ENCODE results near the gene FGF10.

Gene FGF10

DNA sequence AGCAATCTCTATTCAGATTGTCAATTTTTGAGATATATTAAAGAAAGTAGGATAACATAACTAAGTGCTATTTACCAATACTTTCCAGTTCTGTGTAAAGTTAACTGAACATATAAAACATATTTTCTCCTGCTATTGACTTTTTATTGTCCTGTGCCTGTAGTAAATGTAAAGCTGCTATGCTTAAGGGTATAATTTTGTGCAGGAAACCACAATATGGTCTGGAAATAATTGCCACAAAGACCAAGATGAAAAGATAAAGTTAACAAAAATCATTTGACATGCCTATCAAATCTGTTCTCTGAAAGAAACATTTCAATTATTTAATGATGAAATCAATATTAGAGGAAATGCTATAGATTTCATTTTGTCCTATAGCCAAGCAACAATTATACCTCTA lies 121.3 kb downstream of the FGF10 start:
- no peak for DNase-seq (ENCODE audit: low read depth)
- TF ChIP-seq, protein P1, sequence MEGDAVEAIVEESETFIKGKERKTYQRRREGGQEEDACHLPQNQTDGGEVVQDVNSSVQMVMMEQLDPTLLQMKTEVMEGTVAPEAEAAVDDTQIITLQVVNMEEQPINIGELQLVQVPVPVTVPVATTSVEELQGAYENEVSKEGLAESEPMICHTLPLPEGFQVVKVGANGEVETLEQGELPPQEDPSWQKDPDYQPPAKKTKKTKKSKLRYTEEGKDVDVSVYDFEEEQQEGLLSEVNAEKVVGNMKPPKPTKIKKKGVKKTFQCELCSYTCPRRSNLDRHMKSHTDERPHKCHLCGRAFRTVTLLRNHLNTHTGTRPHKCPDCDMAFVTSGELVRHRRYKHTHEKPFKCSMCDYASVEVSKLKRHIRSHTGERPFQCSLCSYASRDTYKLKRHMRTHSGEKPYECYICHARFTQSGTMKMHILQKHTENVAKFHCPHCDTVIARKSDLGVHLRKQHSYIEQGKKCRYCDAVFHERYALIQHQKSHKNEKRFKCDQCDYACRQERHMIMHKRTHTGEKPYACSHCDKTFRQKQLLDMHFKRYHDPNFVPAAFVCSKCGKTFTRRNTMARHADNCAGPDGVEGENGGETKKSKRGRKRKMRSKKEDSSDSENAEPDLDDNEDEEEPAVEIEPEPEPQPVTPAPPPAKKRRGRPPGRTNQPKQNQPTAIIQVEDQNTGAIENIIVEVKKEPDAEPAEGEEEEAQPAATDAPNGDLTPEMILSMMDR (conservative IDR thresholded peaks at IDR 0.05; ENCODE audit: low read depth, low read length), result no peak
- no peak overlapping the region for H3K4me3 ChIP-seq (ENCODE audit: low read length)

DNA sequence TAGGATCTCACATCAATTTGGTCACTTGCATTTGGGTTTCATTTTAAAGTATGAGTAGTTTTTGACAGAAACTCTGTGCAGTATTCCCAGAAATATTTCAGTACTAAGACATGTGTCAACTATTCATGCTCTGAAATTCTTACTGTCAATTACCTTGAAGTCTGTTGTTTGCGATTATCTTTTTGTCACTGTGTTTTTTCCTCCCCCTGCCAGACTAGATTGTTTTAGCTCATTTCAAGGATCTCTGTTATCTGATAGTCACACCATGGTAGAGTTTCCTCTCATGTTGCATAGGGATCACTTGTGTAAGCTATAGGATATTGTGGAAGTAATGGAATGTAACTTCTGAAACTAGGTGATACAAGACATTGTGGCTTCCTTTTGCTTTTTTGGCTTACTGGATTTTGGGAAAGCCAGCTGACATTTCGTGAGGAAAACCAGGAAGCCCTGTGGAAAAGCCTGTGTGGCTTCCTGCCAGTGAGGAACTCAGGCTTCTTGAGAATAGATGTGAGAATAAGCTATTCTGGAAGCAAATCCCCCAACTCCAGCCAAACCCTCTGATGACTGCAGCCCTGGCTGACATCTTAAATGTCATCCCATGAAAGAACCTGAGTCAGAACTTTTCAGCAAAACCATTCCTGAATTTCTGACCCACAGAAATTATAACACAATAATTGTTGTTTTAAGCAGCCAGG lies 122.2 kb downstream of the FGF10 start:
- DNase-seq (ENCODE audit: low read depth), result no peak
- no peak overlapping the region for H3K4me3 ChIP-seq (ENCODE audit: low read length)
- TF ChIP-seq, protein P1 (conservative IDR thresholded peaks at IDR 0.05; ENCODE audit: low read depth, low read length), result no peak

DNA sequence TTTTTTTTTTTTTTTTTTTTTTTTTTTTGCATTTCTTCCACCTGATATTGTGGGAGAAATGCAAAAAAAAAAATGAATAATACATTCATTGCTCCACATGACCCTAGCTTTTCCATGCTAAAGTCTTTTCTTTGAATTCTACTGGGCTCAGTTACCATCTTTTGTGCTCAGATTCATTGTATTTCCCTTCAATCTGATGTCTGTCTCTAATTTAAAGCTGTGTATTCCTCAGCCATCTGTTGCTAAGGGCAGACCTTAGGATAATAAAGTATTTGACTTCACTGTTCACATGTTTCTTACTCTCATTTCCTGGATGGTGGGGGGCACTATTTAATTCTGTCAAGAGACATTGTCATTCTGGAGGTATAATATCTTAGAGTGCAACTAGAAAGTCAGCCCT lies 123.5 kb downstream of the FGF10 start:
- TF ChIP-seq, protein P1 (conservative IDR thresholded peaks at IDR 0.05; ENCODE audit: low read depth, low read length), result no peak
- H3K4me3 ChIP-seq (ENCODE audit: low read length), result no peak overlapping the region
- no peak for DNase-seq (ENCODE audit: low read depth)

DNA sequence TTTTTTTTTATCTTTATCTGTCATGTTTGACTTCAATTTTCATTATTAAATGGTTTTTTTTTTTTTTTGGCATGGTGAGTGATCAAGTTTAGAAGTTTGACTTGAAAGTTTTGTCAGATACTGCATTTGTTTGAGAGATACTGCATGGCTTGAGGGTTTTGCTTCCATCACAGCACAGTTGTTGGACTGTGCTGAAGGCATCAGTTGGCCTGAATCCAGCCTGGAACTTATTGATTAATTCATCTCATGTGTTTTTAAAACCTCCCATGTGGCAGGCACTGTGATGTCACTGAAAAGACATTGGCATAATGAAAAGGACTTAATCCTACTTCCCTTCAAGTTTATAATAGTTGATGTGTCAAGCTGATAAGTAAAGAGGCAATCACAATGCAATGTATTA lies 128.4 kb downstream of the FGF10 start:
- no peak overlapping the region for H3K4me3 ChIP-seq (ENCODE audit: low read length)
- TF ChIP-seq, protein P1 (conservative IDR thresholded peaks at IDR 0.05; ENCODE audit: low read depth, low read length), result no peak
- no peak for DNase-seq (ENCODE audit: low read depth)

DNA sequence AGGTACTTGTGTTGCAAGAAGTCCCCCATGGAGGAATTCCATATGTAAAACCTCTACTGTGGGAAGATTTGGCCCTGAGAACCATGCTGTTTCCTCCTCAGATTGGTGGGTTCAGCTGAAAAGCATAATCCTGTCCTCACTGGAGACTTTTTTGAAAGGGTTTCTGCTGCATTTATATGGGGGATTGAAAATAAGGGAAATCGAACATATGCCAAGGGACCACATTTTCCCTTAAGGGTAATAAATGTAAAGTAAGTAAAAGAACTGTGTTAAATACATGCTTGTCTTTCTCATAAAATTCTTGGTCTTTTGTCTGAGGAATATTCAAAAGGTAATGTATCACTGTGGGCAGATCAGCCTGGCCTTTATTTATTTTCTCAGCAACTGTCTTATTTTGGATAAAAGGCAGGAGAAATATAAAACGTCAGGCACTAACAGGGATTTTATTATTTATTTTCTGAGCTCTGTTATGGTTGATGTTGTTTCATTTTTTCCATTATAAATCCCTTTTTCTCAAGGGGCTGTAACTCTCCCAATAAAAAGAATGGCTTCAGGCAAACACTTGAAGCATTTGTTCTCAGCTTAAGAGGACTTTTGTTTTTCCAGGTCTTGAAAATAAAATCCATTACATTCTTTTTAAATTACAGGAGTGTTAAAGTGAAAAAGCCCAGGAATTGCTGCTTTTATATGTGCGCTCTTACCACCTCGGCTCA lies 131.4 kb downstream of the FGF10 start:
- no peak overlapping the region for H3K4me3 ChIP-seq (ENCODE audit: low read length)
- TF ChIP-seq, protein P1 (conservative IDR thresholded peaks at IDR 0.05; ENCODE audit: low read depth, low read length), result no peak
- no peak for DNase-seq (ENCODE audit: low read depth)

DNA sequence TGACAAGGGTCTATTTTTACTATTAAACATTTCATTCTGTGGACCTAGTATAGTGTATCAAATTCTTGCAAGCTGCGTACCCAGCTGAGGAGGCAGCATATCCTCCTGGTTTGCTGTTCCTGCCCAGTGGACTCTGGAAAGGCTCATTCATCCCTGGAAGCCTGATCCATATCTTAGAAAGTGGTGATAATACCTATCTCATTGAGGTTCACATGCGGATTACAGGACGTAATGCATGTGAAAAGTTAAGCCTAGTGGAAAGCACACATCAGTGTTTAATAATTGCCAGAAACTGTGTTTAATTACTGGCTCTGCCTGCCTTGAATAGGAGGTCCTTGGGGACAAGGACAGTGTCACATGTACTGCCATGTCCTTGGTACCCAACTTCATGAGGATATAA lies 132.0 kb downstream of the FGF10 start:
- TF ChIP-seq, protein P1 (conservative IDR thresholded peaks at IDR 0.05; ENCODE audit: low read depth, low read length), result no peak
- no peak overlapping the region for H3K4me3 ChIP-seq (ENCODE audit: low read length)
- no peak for DNase-seq (ENCODE audit: low read depth)

All from retinal pigment epithelial cell (primary cell).